Neural progenitor cell (in vitro differentiated cells): ENCODE measurements around the gene PAEP. TPM values are rescaled to one million over a fixed set of nuclear protein-coding genes. Genes with fewer than 3 reads are reported as not detected.
"Not testable (repeated sequence)": the region's sequence is repeated elsewhere in the genome, so short reads cannot be mapped to it uniquely, and the experiment has no call there.

Experiments used
- DNase-seq: peaks from one replicate; pipeline ENCODE4 v3.0.0-alpha.2; 2016; ENCODE audit warnings: low spot score
- H2AFZ ChIP-seq: fragments of 200-600 bp; sonication (generic); replicated peaks from 2 replicates; pipeline ENCODE4 v1.6.1; 2016; ENCODE audit warnings: antibody characterized with exemption
- H3F3A ChIP-seq: fragments of 200-600 bp; sonication (generic); 2 replicates; pipeline ENCODE4 v1.6.1; 2016; ENCODE audit warnings: antibody characterized with exemption, low read depth
- H3K27ac ChIP-seq: fragments of 200-600 bp; sonication (generic); 2 replicates; pipeline ENCODE4 v1.5.1; 2016; ENCODE audit warnings: mild to moderate bottlenecking
- H3K27me3 ChIP-seq: fragments of 200-600 bp; sonication (generic); 2 replicates; pipeline ENCODE4 v1.6.1; 2016; ENCODE audit warnings: mild to moderate bottlenecking, moderate library complexity
- H3K36me3 ChIP-seq: fragments of 200-600 bp; sonication (generic); 2 replicates; pipeline ENCODE4 v1.5.1; 2016
- H3K4me1 ChIP-seq: fragments of 200-600 bp; sonication (generic); 2 replicates; pipeline ENCODE4 v1.6.1; 2016; ENCODE audit warnings: mixed run types
- H3K4me2 ChIP-seq: fragments of 200-600 bp; sonication (generic); 2 replicates; pipeline ENCODE4 v1.6.1; 2016
- H3K4me3 ChIP-seq: fragments of 200-600 bp; sonication (generic); 2 replicates; pipeline ENCODE4 v1.5.1; 2016
- H3K79me2 ChIP-seq: fragments of 200-600 bp; sonication (generic); 2 replicates; pipeline ENCODE4 v1.6.1; 2016; ENCODE audit warnings: low read depth
- H3K9ac ChIP-seq: fragments of 200-600 bp; sonication (generic); 2 replicates; pipeline ENCODE4 v1.6.1; 2016
- H3K9me3 ChIP-seq: fragments of 200-600 bp; sonication (generic); 2 replicates; pipeline ENCODE4 v1.5.1; 2016; ENCODE audit warnings: low read depth
- H4K20me1 ChIP-seq: fragments of 200-600 bp; sonication (generic); 2 replicates; pipeline ENCODE4 v1.6.1; 2016; ENCODE audit warnings: low read depth
- H3K27ac Mint-ChIP-seq: 3 replicates; pipeline ENCODE4 v1.8.0; 2021; ENCODE audit warnings: mixed read lengths
- H3K27me3 Mint-ChIP-seq: 2 replicates; pipeline ENCODE4 v1.8.0; 2022; ENCODE audit warnings: low read depth, mild to moderate bottlenecking, inconsistent platforms, moderate library complexity, mixed read lengths; ENCODE audit not compliant: insufficient read depth
- H3K36me3 Mint-ChIP-seq: 3 replicates; pipeline ENCODE4 v1.8.0; 2021; ENCODE audit warnings: mixed read lengths
- H3K4me1 Mint-ChIP-seq: 3 replicates; pipeline ENCODE4 v1.8.0; 2021; ENCODE audit warnings: mixed read lengths
- H3K4me3 Mint-ChIP-seq: 3 replicates; pipeline ENCODE4 v1.8.0; 2021; ENCODE audit warnings: mild to moderate bottlenecking, moderate library complexity, mixed read lengths
- H3K9me3 Mint-ChIP-seq: 3 replicates; pipeline ENCODE4 v1.8.0; 2020; ENCODE audit warnings: mixed read lengths
- EZH2 ChIP-seq: fragments of 200-600 bp; sonication (generic); IDR thresholded peaks from 2 replicates; pipeline ENCODE4 v1.6.1; 2017; ENCODE audit warnings: antibody characterized with exemption, mild to moderate bottlenecking, moderate library complexity
- EZH2phosphoT487 ChIP-seq: fragments of 200-600 bp; sonication (generic); IDR thresholded peaks from 2 replicates; pipeline ENCODE4 v1.6.1; 2017; ENCODE audit warnings: antibody characterized with exemption
- total RNA-seq: library from RNA; depleted of rRNA; stranded (reverse); fragments of >200 nt; gene quantifications from 2 replicates; pipeline ENCODE4 v1.2.3, GENCODE V29; 2015; ENCODE audit warnings: low replicate concordance
- TF ChIP-seq, protein P1 (sequence below): fragments of 200-600 bp; sonication (generic); IDR thresholded peaks from 2 replicates; pipeline ENCODE4 v1.5.1; 2017; ENCODE audit warnings: antibody characterized with exemption, mild to moderate bottlenecking

PAEP gene
- total RNA-seq, 1 donor from 2014 or later, result not detected

DNA sequence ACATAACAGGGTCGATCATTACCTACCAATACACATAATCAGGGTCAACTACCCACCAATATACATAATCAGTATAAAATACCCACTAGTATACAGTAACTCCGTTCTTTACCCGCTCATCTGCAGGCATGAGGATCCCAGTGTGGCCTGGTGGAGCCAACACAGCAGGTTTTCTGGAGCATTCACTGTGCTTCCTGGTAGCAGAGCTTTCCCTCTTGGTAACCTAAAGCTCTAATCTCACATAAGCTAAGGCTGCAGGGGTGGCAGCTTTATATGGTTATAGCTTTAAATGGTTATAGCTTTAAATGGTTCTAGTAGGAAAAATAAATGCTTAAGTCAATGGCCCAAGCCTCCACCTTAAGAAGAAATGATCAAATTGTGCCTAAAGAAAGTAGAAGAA, 28.4 kb upstream of the PAEP start:
- Histone ChIP-seq H3K79me2 (no peaks in the 10 kb centered on the region), H3K36me3 (no peaks in the 10 kb centered on the region), H3K27ac (no peak overlapping the region), H2AFZ (no peak overlapping the region), H3K9me3 (no peaks in the 10 kb centered on the region), H3K4me1 (no peaks in the 10 kb centered on the region), H3K27me3 (no peaks in the 10 kb centered on the region), H3F3A (no peaks in the 10 kb centered on the region), H4K20me1 (no peaks in the 10 kb centered on the region), H3K9ac (no peak overlapping the region), H3K4me2 (no peak overlapping the region), H3K4me3 (no peak overlapping the region)
- H3K4me1 Mint-ChIP-seq, result no peaks in the 10 kb centered on the region
- H3K4me3 Mint-ChIP-seq, result no peak overlapping the region
- H3K27ac Mint-ChIP-seq, result no peak overlapping the region
- H3K27me3 Mint-ChIP-seq, result peaks cover 9% of the 10 kb centered on the region
- TF ChIP-seq, protein P1, sequence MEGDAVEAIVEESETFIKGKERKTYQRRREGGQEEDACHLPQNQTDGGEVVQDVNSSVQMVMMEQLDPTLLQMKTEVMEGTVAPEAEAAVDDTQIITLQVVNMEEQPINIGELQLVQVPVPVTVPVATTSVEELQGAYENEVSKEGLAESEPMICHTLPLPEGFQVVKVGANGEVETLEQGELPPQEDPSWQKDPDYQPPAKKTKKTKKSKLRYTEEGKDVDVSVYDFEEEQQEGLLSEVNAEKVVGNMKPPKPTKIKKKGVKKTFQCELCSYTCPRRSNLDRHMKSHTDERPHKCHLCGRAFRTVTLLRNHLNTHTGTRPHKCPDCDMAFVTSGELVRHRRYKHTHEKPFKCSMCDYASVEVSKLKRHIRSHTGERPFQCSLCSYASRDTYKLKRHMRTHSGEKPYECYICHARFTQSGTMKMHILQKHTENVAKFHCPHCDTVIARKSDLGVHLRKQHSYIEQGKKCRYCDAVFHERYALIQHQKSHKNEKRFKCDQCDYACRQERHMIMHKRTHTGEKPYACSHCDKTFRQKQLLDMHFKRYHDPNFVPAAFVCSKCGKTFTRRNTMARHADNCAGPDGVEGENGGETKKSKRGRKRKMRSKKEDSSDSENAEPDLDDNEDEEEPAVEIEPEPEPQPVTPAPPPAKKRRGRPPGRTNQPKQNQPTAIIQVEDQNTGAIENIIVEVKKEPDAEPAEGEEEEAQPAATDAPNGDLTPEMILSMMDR, result no peak
- TF ChIP-seq EZH2phosphoT487 (no peak), EZH2 (no peak)
- DNase-seq, result no peak
- H3K9me3 Mint-ChIP-seq, result no peaks in the 10 kb centered on the region
- no peaks in the 10 kb centered on the region for H3K36me3 Mint-ChIP-seq

GRCh38 chr9:135533674-135534073, 27.9 kb upstream of the PAEP start:
- no peak overlapping the region for H3K4me2 ChIP-seq
- no peak overlapping the region for H3K9ac ChIP-seq
- Mint-ChIP-seq H3K36me3 (no peaks in the 10 kb centered on the region), H3K27ac (no peak overlapping the region), H3K27me3 (peaks cover 9% of the 10 kb centered on the region), H3K9me3 (no peaks in the 10 kb centered on the region), H3K4me3 (no peak overlapping the region), H3K4me1 (no peaks in the 10 kb centered on the region)
- H3F3A ChIP-seq, result no peaks in the 10 kb centered on the region
- H3K4me1 ChIP-seq, result no peaks in the 10 kb centered on the region
- H2AFZ ChIP-seq, result no peak overlapping the region
- no peak for DNase-seq
- no peak overlapping the region for H3K4me3 ChIP-seq
- H3K79me2 ChIP-seq, result no peaks in the 10 kb centered on the region
- no peaks in the 10 kb centered on the region for H3K36me3 ChIP-seq
- no peaks in the 10 kb centered on the region for H3K9me3 ChIP-seq
- no peaks in the 10 kb centered on the region for H3K27me3 ChIP-seq
- no peaks in the 10 kb centered on the region for H4K20me1 ChIP-seq
- TF ChIP-seq, protein P1, result no peak
- TF ChIP-seq EZH2 (no peak), EZH2phosphoT487 (no peak)
- H3K27ac ChIP-seq, result no peak overlapping the region

- not testable (repeated sequence) for H3K36me3 ChIP-seq, H3K4me2 ChIP-seq, H3K4me1 Mint-ChIP-seq, H3K4me3 ChIP-seq, H3K27ac ChIP-seq, H3K27me3 ChIP-seq, H2AFZ ChIP-seq, H3K4me1 ChIP-seq, DNase-seq, H3K9me3 ChIP-seq, H3K9me3 Mint-ChIP-seq, H3K36me3 Mint-ChIP-seq, H4K20me1 ChIP-seq, H3K27ac Mint-ChIP-seq, H3F3A ChIP-seq, H3K9ac ChIP-seq, H3K79me2 ChIP-seq, H3K4me3 Mint-ChIP-seq
- H3K27me3 Mint-ChIP-seq, result peaks cover 12% of the 10 kb centered on the region
Observed at GRCh38 chr9:135534192-135534711, 27.3 kb upstream of the PAEP start.

DNA sequence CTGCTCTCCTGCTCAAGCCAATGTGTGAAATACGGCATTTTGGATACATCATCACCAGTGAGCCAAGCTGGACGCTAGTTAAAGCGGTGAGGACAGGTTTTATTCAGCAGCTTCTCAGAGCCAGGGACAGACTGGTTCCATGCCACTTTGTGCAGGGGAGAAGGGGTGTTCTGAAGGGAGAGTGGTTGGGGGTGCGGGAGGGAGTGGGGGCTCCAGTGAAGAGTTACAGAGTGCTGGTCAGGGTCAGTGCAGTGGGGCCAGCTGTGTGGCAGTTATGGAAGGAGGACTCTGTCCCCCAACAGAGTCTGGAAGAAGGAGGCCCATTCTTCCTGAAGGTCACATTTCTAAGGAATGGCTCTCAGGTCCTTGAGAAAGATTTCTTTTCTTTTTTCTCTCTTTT, 26.7 kb upstream of the PAEP start:
- not testable (repeated sequence) for H3K9ac ChIP-seq, H4K20me1 ChIP-seq, H3K27me3 ChIP-seq, H3K36me3 Mint-ChIP-seq, H3K4me3 ChIP-seq, H3F3A ChIP-seq, H3K27ac Mint-ChIP-seq, H3K9me3 Mint-ChIP-seq, H3K4me1 ChIP-seq, DNase-seq, H3K4me1 Mint-ChIP-seq, H3K4me2 ChIP-seq, H3K4me3 Mint-ChIP-seq, H3K36me3 ChIP-seq, H3K27ac ChIP-seq, H2AFZ ChIP-seq, H3K9me3 ChIP-seq, H3K79me2 ChIP-seq
- peaks cover 11% of the 10 kb centered on the region for H3K27me3 Mint-ChIP-seq

DNA sequence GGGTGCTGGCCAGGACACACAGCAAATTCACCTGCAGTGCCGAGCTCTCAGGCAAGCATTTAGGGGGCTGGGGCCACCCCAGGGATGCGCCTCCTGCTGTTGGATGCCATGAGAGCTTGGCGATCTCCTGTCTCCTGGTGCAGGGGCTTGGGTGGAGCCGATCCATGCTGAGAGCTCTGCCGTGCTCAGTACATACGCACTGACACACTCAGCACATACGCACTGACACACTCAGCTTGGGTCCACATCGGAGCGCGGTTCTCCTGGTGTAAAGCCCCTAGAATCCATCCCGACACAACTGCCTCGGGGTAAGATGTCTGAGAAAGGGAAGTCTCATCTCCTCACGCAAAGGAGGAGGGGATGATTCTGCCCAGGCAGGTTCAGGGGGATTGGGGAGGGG, 25.9 kb upstream of the PAEP start:
- not testable (repeated sequence) for H3K4me3 Mint-ChIP-seq, H2AFZ ChIP-seq, H3K79me2 ChIP-seq, H3K36me3 ChIP-seq, H3K4me3 ChIP-seq, H3K36me3 Mint-ChIP-seq, H3K9me3 Mint-ChIP-seq, DNase-seq, H3K27ac ChIP-seq, H3K4me1 Mint-ChIP-seq, H3F3A ChIP-seq, H3K4me2 ChIP-seq, H3K27ac Mint-ChIP-seq, H3K27me3 ChIP-seq, H4K20me1 ChIP-seq, H3K4me1 ChIP-seq, H3K9me3 ChIP-seq, H3K9ac ChIP-seq
- peaks cover 16% of the 10 kb centered on the region for H3K27me3 Mint-ChIP-seq
